SK-N-SH (cell line): ENCODE results near the gene ELOVL1. TPM values are rescaled to one million over a fixed set of nuclear protein-coding genes. Genes with fewer than 3 reads are reported as not detected.

Experiments used
- CHD2 ChIP-seq: fragments of 150-350 bp; IDR thresholded peaks from 2 replicates; pipeline ENCODE4 v1.6.1; 2018; ENCODE audit warnings: low read length; ENCODE audit not compliant: partially characterized antibody
- EZH2phosphoT487 ChIP-seq: fragments of 200-600 bp; sonication (generic); IDR thresholded peaks from 2 replicates; pipeline ENCODE4 v1.6.1; 2017; ENCODE audit warnings: low read depth, mixed run types, mild to moderate bottlenecking, antibody characterized with exemption, moderate library complexity, borderline replicate concordance
- FOXM1 ChIP-seq: IDR thresholded peaks from 2 replicates; pipeline ENCODE4 v1.4.0; 2012; ENCODE audit warnings: low read depth, mild to moderate bottlenecking
- GABPA ChIP-seq: IDR thresholded peaks from 2 replicates; pipeline ENCODE4 v1.4.0; 2012; ENCODE audit warnings: low read depth, mild to moderate bottlenecking
- GATA2 ChIP-seq: sonication (generic); formaldehyde crosslinking; IDR thresholded peaks from 2 replicates; pipeline ENCODE4 v1.5.0; 2020; ENCODE audit warnings: mild to moderate bottlenecking, missing genetic modification reagents
- NFIC ChIP-seq: IDR thresholded peaks from 2 replicates; pipeline ENCODE4 v1.4.0; 2012; ENCODE audit warnings: borderline replicate concordance
- RAD21 ChIP-seq: IDR thresholded peaks from 2 replicates; pipeline ENCODE4 v1.6.1; 2012; ENCODE audit warnings: mild to moderate bottlenecking, low read length
- RFX5 ChIP-seq: IDR thresholded peaks from 2 replicates; pipeline ENCODE4 v1.6.1; 2012; ENCODE audit warnings: mild to moderate bottlenecking, improper control_type of control experiment, low read length
- RXRA ChIP-seq: IDR thresholded peaks from 2 replicates; pipeline ENCODE4 v1.4.0; 2012; ENCODE audit warnings: low read depth, mild to moderate bottlenecking, borderline replicate concordance
- SIN3A ChIP-seq: IDR thresholded peaks from 2 replicates; pipeline ENCODE4 v1.6.1; 2012; ENCODE audit warnings: low read depth, mild to moderate bottlenecking, low read length, moderate library complexity, borderline replicate concordance
- SMC3 ChIP-seq: IDR thresholded peaks from 2 replicates; pipeline ENCODE4 v1.6.1; 2012; ENCODE audit warnings: low read depth, low read length, improper control_type of control experiment
- TCF12 ChIP-seq: IDR thresholded peaks from 2 replicates; pipeline ENCODE4 v1.4.0; 2012
- TEAD4 ChIP-seq: IDR thresholded peaks from 2 replicates; pipeline ENCODE4 v1.4.0; 2012; ENCODE audit warnings: mild to moderate bottlenecking, borderline replicate concordance; ENCODE audit not compliant: insufficient read depth
- YY1 ChIP-seq: IDR thresholded peaks from 2 replicates; pipeline ENCODE4 v1.4.0; 2012; ENCODE audit warnings: low read depth, mild to moderate bottlenecking
- polyA plus RNA-seq, 3 experiments: library from polyadenylated mRNA; depleted of rRNA; stranded (reverse); fragments of >200 nt; gene quantifications; 2 replicates each; pipeline ENCODE4 v1.2.3, GENCODE V29; 2012
- TF ChIP-seq, protein P1 (sequence below): IDR thresholded peaks from 2 replicates; pipeline ENCODE4 v1.4.0; 2012; ENCODE audit warnings: low read depth, borderline replicate concordance
- TF ChIP-seq, protein P2 (sequence below): IDR thresholded peaks from 2 replicates; pipeline ENCODE4 v1.4.0; 2012; ENCODE audit warnings: low read depth
- TF ChIP-seq, protein P3 (sequence below): fragments of 200-600 bp; sonication (generic); IDR thresholded peaks from 2 replicates; pipeline ENCODE4 v1.6.1; 2017; ENCODE audit warnings: antibody characterized with exemption, mild to moderate bottlenecking, moderate library complexity
- TF ChIP-seq, protein P4 (sequence below): IDR thresholded peaks from 2 replicates; pipeline ENCODE4; 2012

The ELOVL1 gene
- polyA plus RNA-seq, 1 of the 3 experiments (the other 2 are of a cell fraction): 127 TPM

DNA sequence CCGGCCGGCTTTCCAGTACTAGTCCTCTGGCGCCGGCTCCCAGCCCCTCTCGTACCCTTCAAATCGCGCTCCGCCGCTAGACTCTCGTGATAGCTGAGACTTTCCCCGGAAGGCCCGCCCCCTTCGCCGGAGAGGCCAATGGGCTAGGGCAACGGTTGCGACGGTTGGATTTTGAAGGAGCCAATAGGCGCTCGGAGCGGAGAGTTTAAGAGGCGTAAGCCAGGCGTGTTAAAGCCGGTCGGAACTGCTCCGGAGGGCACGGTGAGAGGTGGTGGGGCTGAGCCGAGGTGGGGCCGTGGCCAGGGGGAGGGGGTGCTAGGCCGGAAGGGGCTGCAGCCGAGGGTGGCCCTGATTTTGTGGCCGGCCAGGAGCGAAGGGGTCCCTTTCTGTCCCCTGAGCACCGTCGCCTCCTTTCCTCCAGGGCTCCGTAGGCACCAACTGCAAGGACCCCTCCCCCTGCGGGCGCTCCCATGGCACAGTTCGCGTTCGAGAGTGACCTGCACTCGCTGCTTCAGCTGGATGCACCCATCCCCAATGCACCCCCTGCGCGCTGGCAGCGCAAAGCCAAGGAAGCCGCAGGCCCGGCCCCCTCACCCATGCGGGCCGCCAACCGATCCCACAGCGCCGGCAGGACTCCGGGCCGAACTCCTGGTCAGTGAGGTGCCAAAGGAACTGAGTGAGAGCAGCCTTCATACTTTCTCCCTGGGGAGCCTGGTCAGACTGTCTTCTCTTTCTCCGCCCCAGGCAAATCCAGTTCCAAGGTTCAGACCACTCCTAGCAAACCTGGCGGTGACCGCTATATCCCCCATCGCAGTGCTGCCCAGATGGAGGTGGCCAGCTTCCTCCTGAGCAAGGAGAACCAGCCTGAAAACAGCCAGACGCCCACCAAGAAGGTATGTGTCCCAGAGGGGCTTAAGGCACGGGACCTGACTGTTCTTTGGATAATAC is 8.8 kb downstream of the ELOVL1 start, which contains the start of gene CDC20 (continued):
- TF ChIP-seq, protein P1, sequence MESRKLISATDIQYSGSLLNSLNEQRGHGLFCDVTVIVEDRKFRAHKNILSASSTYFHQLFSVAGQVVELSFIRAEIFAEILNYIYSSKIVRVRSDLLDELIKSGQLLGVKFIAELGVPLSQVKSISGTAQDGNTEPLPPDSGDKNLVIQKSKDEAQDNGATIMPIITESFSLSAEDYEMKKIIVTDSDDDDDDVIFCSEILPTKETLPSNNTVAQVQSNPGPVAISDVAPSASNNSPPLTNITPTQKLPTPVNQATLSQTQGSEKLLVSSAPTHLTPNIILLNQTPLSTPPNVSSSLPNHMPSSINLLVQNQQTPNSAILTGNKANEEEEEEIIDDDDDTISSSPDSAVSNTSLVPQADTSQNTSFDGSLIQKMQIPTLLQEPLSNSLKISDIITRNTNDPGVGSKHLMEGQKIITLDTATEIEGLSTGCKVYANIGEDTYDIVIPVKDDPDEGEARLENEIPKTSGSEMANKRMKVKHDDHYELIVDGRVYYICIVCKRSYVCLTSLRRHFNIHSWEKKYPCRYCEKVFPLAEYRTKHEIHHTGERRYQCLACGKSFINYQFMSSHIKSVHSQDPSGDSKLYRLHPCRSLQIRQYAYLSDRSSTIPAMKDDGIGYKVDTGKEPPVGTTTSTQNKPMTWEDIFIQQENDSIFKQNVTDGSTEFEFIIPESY: peak; percentile 98
- TF ChIP-seq RFX5 (no peak), CHD2 (peak; percentile 99), EZH2phosphoT487 (no peak), SMC3 (no peak), NFIC (no peak; the same call in 1 of the 2 replicates), TCF12 (no peak), YY1 (no peak), FOXM1 (peak; percentile 90), TEAD4 (no peak), SIN3A (peak; percentile 100), GABPA (peak; percentile 82), RXRA (no peak), GATA2 (CRISPR knock-in tag) (no peak), RAD21 (no peak)
- TF ChIP-seq, protein P2, sequence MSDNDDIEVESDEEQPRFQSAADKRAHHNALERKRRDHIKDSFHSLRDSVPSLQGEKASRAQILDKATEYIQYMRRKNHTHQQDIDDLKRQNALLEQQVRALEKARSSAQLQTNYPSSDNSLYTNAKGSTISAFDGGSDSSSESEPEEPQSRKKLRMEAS: peak; percentile 91
- TF ChIP-seq, protein P3, sequence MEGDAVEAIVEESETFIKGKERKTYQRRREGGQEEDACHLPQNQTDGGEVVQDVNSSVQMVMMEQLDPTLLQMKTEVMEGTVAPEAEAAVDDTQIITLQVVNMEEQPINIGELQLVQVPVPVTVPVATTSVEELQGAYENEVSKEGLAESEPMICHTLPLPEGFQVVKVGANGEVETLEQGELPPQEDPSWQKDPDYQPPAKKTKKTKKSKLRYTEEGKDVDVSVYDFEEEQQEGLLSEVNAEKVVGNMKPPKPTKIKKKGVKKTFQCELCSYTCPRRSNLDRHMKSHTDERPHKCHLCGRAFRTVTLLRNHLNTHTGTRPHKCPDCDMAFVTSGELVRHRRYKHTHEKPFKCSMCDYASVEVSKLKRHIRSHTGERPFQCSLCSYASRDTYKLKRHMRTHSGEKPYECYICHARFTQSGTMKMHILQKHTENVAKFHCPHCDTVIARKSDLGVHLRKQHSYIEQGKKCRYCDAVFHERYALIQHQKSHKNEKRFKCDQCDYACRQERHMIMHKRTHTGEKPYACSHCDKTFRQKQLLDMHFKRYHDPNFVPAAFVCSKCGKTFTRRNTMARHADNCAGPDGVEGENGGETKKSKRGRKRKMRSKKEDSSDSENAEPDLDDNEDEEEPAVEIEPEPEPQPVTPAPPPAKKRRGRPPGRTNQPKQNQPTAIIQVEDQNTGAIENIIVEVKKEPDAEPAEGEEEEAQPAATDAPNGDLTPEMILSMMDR: no peak
- TF ChIP-seq, protein P4, sequence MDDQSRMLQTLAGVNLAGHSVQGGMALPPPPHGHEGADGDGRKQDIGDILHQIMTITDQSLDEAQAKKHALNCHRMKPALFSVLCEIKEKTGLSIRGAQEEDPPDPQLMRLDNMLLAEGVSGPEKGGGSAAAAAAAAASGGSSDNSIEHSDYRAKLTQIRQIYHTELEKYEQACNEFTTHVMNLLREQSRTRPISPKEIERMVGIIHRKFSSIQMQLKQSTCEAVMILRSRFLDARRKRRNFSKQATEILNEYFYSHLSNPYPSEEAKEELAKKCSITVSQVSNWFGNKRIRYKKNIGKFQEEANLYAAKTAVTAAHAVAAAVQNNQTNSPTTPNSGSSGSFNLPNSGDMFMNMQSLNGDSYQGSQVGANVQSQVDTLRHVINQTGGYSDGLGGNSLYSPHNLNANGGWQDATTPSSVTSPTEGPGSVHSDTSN: no peak
